GM19438 (cell line): Measurements from ENCODE around the gene FGF7.
"Not testable (repeated sequence)": the region's sequence is repeated elsewhere in the genome, so short reads cannot be mapped to it uniquely, and the experiment has no call there.

Experiments used
- ATAC-seq: cut with Tn5 transposase; IDR thresholded peaks from one replicate; pipeline ENCODE4 v1.9.1; 2021; ENCODE audit warnings: low read depth; ENCODE audit not compliant: unreplicated experiment

FGF7 gene

DNA sequence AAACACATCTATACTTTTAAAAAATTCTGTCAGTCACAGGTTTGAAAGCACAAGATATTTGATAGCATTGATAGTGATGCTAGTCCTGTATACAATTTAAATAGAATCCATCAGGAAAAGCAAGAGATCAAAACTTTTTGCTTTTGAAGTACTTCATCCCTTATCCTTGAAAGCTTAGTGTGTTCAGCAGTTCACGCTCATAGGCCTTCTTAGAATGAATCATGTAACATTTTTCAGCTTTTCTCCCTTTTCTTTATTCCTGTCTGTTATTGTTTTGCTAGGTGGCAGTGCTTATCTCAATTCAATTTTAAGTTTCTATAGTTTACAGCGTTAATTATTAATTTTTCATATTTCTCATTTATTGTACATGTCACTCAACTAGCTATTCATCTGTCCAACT, 69.1 kb downstream of the FGF7 start:
- ATAC-seq = no peak

- no peak for ATAC-seq
These were observed 69.8 kb downstream of the FGF7 start for GRCh38 chr15:49492830-49493229.

DNA sequence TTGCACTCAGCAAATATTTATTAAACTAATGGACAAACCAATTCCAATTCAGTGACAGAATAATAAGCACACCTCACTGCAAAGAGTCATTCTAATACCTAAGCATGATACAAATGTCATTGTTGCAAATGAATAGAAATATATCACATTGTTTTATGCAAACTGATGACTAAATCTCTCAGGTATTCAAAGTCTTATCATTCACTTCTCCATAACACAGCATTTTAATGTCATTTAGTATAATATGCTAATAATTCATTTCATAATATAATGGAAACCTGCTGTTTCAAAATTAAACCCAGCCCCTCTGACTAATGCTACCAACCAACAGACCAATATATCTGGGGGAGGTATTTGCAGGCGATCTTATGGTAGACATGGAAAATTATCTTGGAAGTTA, 71.8 kb downstream of the FGF7 start:
- ATAC-seq = no peak

- no peak for ATAC-seq
These were observed 73.1 kb downstream of the FGF7 start for GRCh38 chr15:49495993-49496753.

- no peak for ATAC-seq
These were observed 78.5 kb downstream of the FGF7 start for GRCh38 chr15:49501586-49501985.

- ATAC-seq = no peak
These were observed 83.3 kb downstream of the FGF7 start for GRCh38 chr15:49506341-49506740.

DNA sequence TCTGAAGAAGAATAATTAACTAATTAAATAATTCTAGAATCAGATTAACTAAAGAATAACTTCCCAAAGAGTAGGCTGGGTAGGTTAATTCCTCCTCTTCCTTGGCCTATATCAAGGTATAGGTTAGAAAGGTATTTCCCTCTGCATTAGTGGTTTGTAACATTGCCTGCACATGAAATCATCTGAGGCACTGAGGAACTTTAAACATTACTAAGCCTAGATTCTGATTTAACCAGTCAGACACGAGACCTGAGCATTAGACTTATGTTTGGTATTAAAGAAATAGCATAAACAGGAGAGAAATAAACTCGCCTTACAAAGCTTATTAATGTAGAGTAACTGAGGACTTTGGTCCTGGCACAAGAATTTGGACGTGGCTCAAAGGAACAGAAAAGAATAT, 84.2 kb downstream of the FGF7 start:
- ATAC-seq = no peak

- not testable (repeated sequence) for ATAC-seq
These were observed 89.7 kb downstream of the FGF7 start for GRCh38 chr15:49512739-49513138.

GRCh38 chr15:49521802-49522201, 98.8 kb downstream of the FGF7 start:
- no peak for ATAC-seq

- no peak for ATAC-seq
These were observed 105.2 kb downstream of the FGF7 start for GRCh38 chr15:49528289-49528688.

- no peak for ATAC-seq
These were observed 107.0 kb downstream of the FGF7 start for GRCh38 chr15:49530092-49530491.
